Tibial nerve (tissue), 4 donors: ENCODE results near the gene CEP57. TPM values are rescaled to one million over a fixed set of nuclear protein-coding genes. Genes with fewer than 3 reads are reported as not detected.

Experiments used
- DNase-seq, 2 donors: peaks; one replicate each; pipeline ENCODE4 v3.0.0-alpha.2; 2019; ENCODE audit warnings: low spot score in 2 of 2
- H3K27ac ChIP-seq, 4 donors: fragments of 200-600 bp; sonication (generic) in 3 of 4; one replicate each; pipeline ENCODE4 v1.5.1; 2017 to 2019; ENCODE audit warnings: mild to moderate bottlenecking in 1 of 4
- H3K27me3 ChIP-seq, 2 donors: fragments of 200-600 bp; sonication (generic) in 1 of 2; one replicate each; pipeline versions ENCODE4 v1.5.1 to v1.6.0; 2017 to 2019
- H3K36me3 ChIP-seq, 3 donors: fragments of 200-600 bp; sonication (generic); one replicate each; pipeline ENCODE4 v1.5.1; 2018 to 2019
- H3K4me1 ChIP-seq, 4 donors: fragments of 200-600 bp; sonication (generic) in 3 of 4; one replicate each; pipeline ENCODE4 v1.5.1; 2017 to 2019
- H3K4me3 ChIP-seq, 4 donors: fragments of 200-600 bp; sonication (generic) in 3 of 4; one replicate each; pipeline ENCODE4 v1.5.1; 2017 to 2019; ENCODE audit warnings: mild to moderate bottlenecking in 1 of 4, moderate library complexity in 1 of 4
- H3K9me3 ChIP-seq, 4 donors: fragments of 200-600 bp; sonication (generic) in 3 of 4; one replicate each; pipeline ENCODE4 v1.5.1; 2017 to 2019
- CTCF ChIP-seq, 5 experiments: fragments of 200-600 bp in 3 of 5; fragments of 450-650 bp in 2 of 5; sonication (generic) in 3 of 5; IDR thresholded peaks; one replicate each; pipeline ENCODE4 v1.5.1; 2016 to 2019; ENCODE audit warnings: antibody characterized with exemption in 5 of 5, mild to moderate bottlenecking in 3 of 5, moderate library complexity in 2 of 5
- EP300 ChIP-seq, 2 donors: sonication (generic); formaldehyde crosslinking; IDR thresholded peaks; one replicate each; pipeline ENCODE4 v1.6.1; 2017; ENCODE audit warnings: antibody characterized with exemption in 2 of 2, mild to moderate bottlenecking in 1 of 2
- POLR2A ChIP-seq, 2 donors: fragments of 450-650 bp; IDR thresholded peaks; one replicate each; pipeline ENCODE4 v1.6.1; 2017; ENCODE audit warnings: antibody characterized with exemption in 2 of 2, mild to moderate bottlenecking in 2 of 2, moderate library complexity in 2 of 2
- WGBS, 2 donors: methylation state at CpG; one replicate each; pipeline ENCODE4 v1.1.5; 2018; 5-methylcytosine and 5-hydroxymethylcytosine counted together
- total RNA-seq, 4 donors: library from RNA; depleted of rRNA; stranded (reverse); fragments of >200 nt; gene quantifications; one replicate each; pipeline ENCODE4 v1.1.0, GENCODE V29; 2016

The CEP57 gene
- total RNA-seq, 4 donors from 2014 or later = 48.9 to 58.0 (median 52.1) TPM

GRCh38 chr11:95794086-95794485 is 3.8 kb downstream of the CEP57 start:
- no peak for DNase-seq
- 87 to 89% methylated on average over 5 of the region's 5 CpGs for WGBS, 2 donors
- no peaks in the 10 kb centered on the region for H3K9me3 ChIP-seq
- H3K27ac ChIP-seq = no peak overlapping the region
- H3K4me1 ChIP-seq = peaks cover 0 to 15% (median 7%) of the 10 kb centered on the region in 4 donors
- H3K27me3 ChIP-seq = no peaks in the 10 kb centered on the region
- no peak overlapping the region for H3K4me3 ChIP-seq
- peaks cover 0 to under 1% (median 0%) of the 10 kb centered on the region in 3 donors for H3K36me3 ChIP-seq
- TF ChIP-seq POLR2A (IDR thresholded peaks at IDR 0.05) (no peak), CTCF (IDR thresholded peaks at IDR 0.05) (no peak), EP300 (IDR thresholded peaks at IDR 0.05) (no peak)

GRCh38 chr11:95795627-95796295 is 5.5 kb downstream of the CEP57 start:
- WGBS, 2 donors = 82 to 87% methylated on average over 3 of the region's 3 CpGs
- no peak for DNase-seq
- TF ChIP-seq CTCF (IDR thresholded peaks at IDR 0.05) (no peak), EP300 (IDR thresholded peaks at IDR 0.05) (no peak), POLR2A (IDR thresholded peaks at IDR 0.05) (no peak)

GRCh38 chr11:95796501-95796900 is 6.2 kb downstream of the CEP57 start:
- TF ChIP-seq EP300 (IDR thresholded peaks at IDR 0.05) = no peak
- no peak for TF ChIP-seq POLR2A (IDR thresholded peaks at IDR 0.05)
- TF ChIP-seq CTCF (IDR thresholded peaks at IDR 0.05) = no peak
- Histone ChIP-seq H3K27ac (no peak overlapping the region), H3K4me3 (no peak overlapping the region), H3K27me3 (no peaks in the 10 kb centered on the region), H3K36me3 (peaks cover 0 to 19% (median 0%) of the 10 kb centered on the region in 3 donors), H3K9me3 (no peaks in the 10 kb centered on the region), H3K4me1 (peaks cover 0 to 11% (median 4%) of the 10 kb centered on the region in 4 donors)
- DNase-seq = no peak
- WGBS, 2 donors = 63 to 71% methylated on average over 4 of the region's 4 CpGs

More at GRCh38 chr11:95795627-95796295, 5.5 kb downstream of the CEP57 start:
- H3K36me3 ChIP-seq = peaks cover 0 to 16% (median 0%) of the 10 kb centered on the region in 3 donors
- no peak overlapping the region for H3K27ac ChIP-seq
- H3K4me3 ChIP-seq = no peak overlapping the region
- no peaks in the 10 kb centered on the region for H3K27me3 ChIP-seq
- H3K4me1 ChIP-seq = peaks cover 0 to 15% (median 7%) of the 10 kb centered on the region in 4 donors
- H3K9me3 ChIP-seq = no peaks in the 10 kb centered on the region

GRCh38 chr11:95799546-95799945 is 9.2 kb downstream of the CEP57 start:
- WGBS, 2 donors = 76 to 86% methylated on average over 1 of the region's 1 CpG
- H3K4me3 ChIP-seq = no peak overlapping the region
- no peaks in the 10 kb centered on the region for H3K27me3 ChIP-seq

More at GRCh38 chr11:95799546-95799945, 9.2 kb downstream of the CEP57 start:
- DNase-seq = no peak
- H3K27ac ChIP-seq = no peak overlapping the region
- H3K4me1 ChIP-seq = no peaks in the 10 kb centered on the region
- no peaks in the 10 kb centered on the region for H3K9me3 ChIP-seq
- TF ChIP-seq POLR2A (IDR thresholded peaks at IDR 0.05) = no peak
- TF ChIP-seq CTCF (IDR thresholded peaks at IDR 0.05) = no peak
- TF ChIP-seq EP300 (IDR thresholded peaks at IDR 0.05) = no peak
- H3K36me3 ChIP-seq = peaks cover 0 to 34% (median 0%) of the 10 kb centered on the region in 3 donors
